OCI-LY3 (cell line): ENCODE measurements around the gene HAO2.

Experiments used
- CTCF ChIP-seq: fragments of 200-600, 300-600 bp; sonication (generic); IDR thresholded peaks from 2 replicates; pipeline ENCODE4 v1.5.1; 2014; ENCODE audit warnings: antibody characterized with exemption, low read length, low read depth
- EZH2phosphoT487 ChIP-seq: fragments of 200-600 bp; shearing (Covaris generic); IDR thresholded peaks from 2 replicates; pipeline ENCODE4 v1.6.1; 2018; ENCODE audit warnings: antibody characterized with exemption, mixed run types, low read depth

GRCh38 chr1:119358636-119359035 lies 9.9 kb upstream of the HAO2 start:
- TF ChIP-seq CTCF (no peak), EZH2phosphoT487 (no peak)
